ENCODE results near the gene METTL1. TPM values are rescaled to one million over a fixed set of nuclear protein-coding genes. Genes with fewer than 3 reads are reported as not detected.
"Not testable (repeated sequence)": the region's sequence is repeated elsewhere in the genome, so short reads cannot be mapped to it uniquely, and the experiment has no call there.

METTL1 gene
- total and polyA plus RNA-seq, 2 donors from 2014 or later = 23.4 to 69.4 TPM

DNA sequence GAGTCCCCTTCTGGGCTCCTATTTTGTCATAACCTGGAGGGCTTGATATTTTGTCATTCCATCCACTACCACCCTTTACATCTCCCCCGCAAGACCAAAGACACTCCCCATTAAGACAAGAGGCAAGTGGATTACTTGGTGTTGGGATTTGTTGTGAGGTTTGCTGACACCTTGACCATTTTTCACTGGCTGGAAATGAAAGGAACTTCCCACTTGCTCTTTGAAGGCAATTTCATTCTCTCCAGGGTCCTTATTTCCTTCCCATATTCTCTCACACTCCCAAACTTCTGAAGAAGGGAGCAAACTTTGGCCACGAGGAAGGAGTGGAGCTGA, 48.3 kb downstream of the METTL1 start:
- TF ChIP-seq, protein P1, sequence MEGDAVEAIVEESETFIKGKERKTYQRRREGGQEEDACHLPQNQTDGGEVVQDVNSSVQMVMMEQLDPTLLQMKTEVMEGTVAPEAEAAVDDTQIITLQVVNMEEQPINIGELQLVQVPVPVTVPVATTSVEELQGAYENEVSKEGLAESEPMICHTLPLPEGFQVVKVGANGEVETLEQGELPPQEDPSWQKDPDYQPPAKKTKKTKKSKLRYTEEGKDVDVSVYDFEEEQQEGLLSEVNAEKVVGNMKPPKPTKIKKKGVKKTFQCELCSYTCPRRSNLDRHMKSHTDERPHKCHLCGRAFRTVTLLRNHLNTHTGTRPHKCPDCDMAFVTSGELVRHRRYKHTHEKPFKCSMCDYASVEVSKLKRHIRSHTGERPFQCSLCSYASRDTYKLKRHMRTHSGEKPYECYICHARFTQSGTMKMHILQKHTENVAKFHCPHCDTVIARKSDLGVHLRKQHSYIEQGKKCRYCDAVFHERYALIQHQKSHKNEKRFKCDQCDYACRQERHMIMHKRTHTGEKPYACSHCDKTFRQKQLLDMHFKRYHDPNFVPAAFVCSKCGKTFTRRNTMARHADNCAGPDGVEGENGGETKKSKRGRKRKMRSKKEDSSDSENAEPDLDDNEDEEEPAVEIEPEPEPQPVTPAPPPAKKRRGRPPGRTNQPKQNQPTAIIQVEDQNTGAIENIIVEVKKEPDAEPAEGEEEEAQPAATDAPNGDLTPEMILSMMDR (IDR thresholded peaks at IDR 0.05; ENCODE audit: borderline replicate concordance, extremely low read depth, insufficient read depth) = no peak
- FAIRE-seq (no peak), DNase-seq (no peak)
- Histone ChIP-seq H3K9ac (ENCODE audit: low read length in 3 of 3) (no peak overlapping the region), H3K27ac (ENCODE audit: low read depth in 2 of 2, low read length in 2 of 2) (no peak overlapping the region), H3K36me3 (ENCODE audit: control insufficient read depth in 2 of 3, insufficient read depth in 3 of 3, low read length in 3 of 3) (peaks cover 0 to 15% (median 15%) of the 10 kb centered on the region in 3 donors), H3K27me3 (ENCODE audit: control insufficient read depth, insufficient read depth, low read length) (no peaks in the 10 kb centered on the region), H3K4me1 (ENCODE audit: control insufficient read depth in 2 of 3, insufficient read depth in 2 of 3, low read depth in 1 of 3, low read length in 3 of 3) (peaks cover 0 to 12% (median 0%) of the 10 kb centered on the region in 3 donors), H3K9me3 (ENCODE audit: control insufficient read depth in 2 of 3, insufficient read depth in 1 of 3, low read length in 3 of 3) (no peaks in the 10 kb centered on the region), H3K4me3 (ENCODE audit: low read length in 3 of 3) (no peak overlapping the region)
- intact Hi-C loops (cut with DNase I) = no loop called here

GRCh38 chr12:57722716-57723629, 48.9 kb downstream of the METTL1 start:
- Histone ChIP-seq H3K9me3 (ENCODE audit: control insufficient read depth in 2 of 3, insufficient read depth in 1 of 3, low read length in 3 of 3) (no peaks in the 10 kb centered on the region), H3K4me3 (ENCODE audit: low read length in 3 of 3) (no peak overlapping the region), H3K36me3 (ENCODE audit: control insufficient read depth in 2 of 3, insufficient read depth in 3 of 3, low read length in 3 of 3) (peaks cover 0 to 22% (median 18%) of the 10 kb centered on the region in 3 donors), H3K4me1 (ENCODE audit: control insufficient read depth in 2 of 3, insufficient read depth in 2 of 3, low read depth in 1 of 3, low read length in 3 of 3) (peaks cover 0 to 12% (median 0%) of the 10 kb centered on the region in 3 donors), H3K9ac (ENCODE audit: low read length in 3 of 3) (no peak overlapping the region), H3K27me3 (ENCODE audit: control insufficient read depth, insufficient read depth, low read length) (no peaks in the 10 kb centered on the region), H3K27ac (ENCODE audit: low read depth in 2 of 2, low read length in 2 of 2) (no peak overlapping the region)
- no peak for DNase-seq
- no peak for FAIRE-seq
- intact Hi-C loops (cut with DNase I) = no loop called here
- TF ChIP-seq, protein P1 (IDR thresholded peaks at IDR 0.05; ENCODE audit: borderline replicate concordance, extremely low read depth, insufficient read depth) = no peak

GRCh38 chr12:57721846-57722608, 49.9 kb downstream of the METTL1 start:
- H3K27ac ChIP-seq (ENCODE audit: low read depth in 2 of 2, low read length in 2 of 2); FAIRE-seq; intact Hi-C loops (cut with DNase I); H3K4me3 ChIP-seq (ENCODE audit: low read length in 3 of 3); H3K9ac ChIP-seq (ENCODE audit: low read length in 3 of 3); H3K9me3 ChIP-seq (ENCODE audit: control insufficient read depth in 2 of 3, insufficient read depth in 1 of 3, low read length in 3 of 3); H3K4me1 ChIP-seq (ENCODE audit: control insufficient read depth in 2 of 3, insufficient read depth in 2 of 3, low read depth in 1 of 3, low read length in 3 of 3); H3K27me3 ChIP-seq (ENCODE audit: control insufficient read depth, insufficient read depth, low read length); DNase-seq: not testable (repeated sequence)
- peaks cover 0 to 29% (median 22%) of the 10 kb centered on the region in 3 donors for H3K36me3 ChIP-seq (ENCODE audit: control insufficient read depth in 2 of 3, insufficient read depth in 3 of 3, low read length in 3 of 3)
